Stimulated activated CD4-positive, alpha-beta T cell treated with anti-CD3 and anti-CD28 coated beads, Interleukin-4, amount 100 ng/mL, for 24 hours (primary cell): ENCODE measurements around the gene RGS16.

ENCODE experiments used
- DNase-seq: peaks from one replicate; pipeline ENCODE4 v3.0.0-alpha.2; 2020

Gene RGS16

GRCh38 chr1:182629080-182629479 is 24.9 kb upstream of the RGS16 start:
- DNase-seq = no peak

- no peak for DNase-seq
Observed at GRCh38 chr1:182628657-182629056, 24.5 kb upstream of the RGS16 start.

GRCh38 chr1:182627622-182628021 is 23.4 kb upstream of the RGS16 start:
- no peak for DNase-seq

- DNase-seq = no peak
Observed at GRCh38 chr1:182626527-182626926, 22.3 kb upstream of the RGS16 start.

GRCh38 chr1:182625719-182626504 is 21.7 kb upstream of the RGS16 start:
- DNase-seq = no peak

GRCh38 chr1:182625024-182625423 is 20.8 kb upstream of the RGS16 start:
- DNase-seq = no peak

- no peak for DNase-seq
Observed at GRCh38 chr1:182624577-182624976, 20.4 kb upstream of the RGS16 start.

- DNase-seq = no peak
Observed at GRCh38 chr1:182622901-182623528, 18.8 kb upstream of the RGS16 start.

- no peak for DNase-seq
Observed at GRCh38 chr1:182621906-182622305, 17.7 kb upstream of the RGS16 start.

- DNase-seq = no peak
Observed at GRCh38 chr1:182620924-182621585, 16.9 kb upstream of the RGS16 start.

- DNase-seq = no peak
Observed at GRCh38 chr1:182617734-182618351, 13.7 kb upstream of the RGS16 start.

- no peak for DNase-seq
Observed at GRCh38 chr1:182617014-182617429, 12.8 kb upstream of the RGS16 start.

- DNase-seq = peak; percentile 82
Observed at GRCh38 chr1:182616130-182617013, 12.2 kb upstream of the RGS16 start.

- DNase-seq = peak; percentile 41
Observed at GRCh38 chr1:182615468-182616129, 11.4 kb upstream of the RGS16 start.

GRCh38 chr1:182614796-182615454 is 10.7 kb upstream of the RGS16 start:
- peak; percentile 58 for DNase-seq

- DNase-seq = no peak
Observed at GRCh38 chr1:182611787-182612186, 7.6 kb upstream of the RGS16 start.

GRCh38 chr1:182611326-182611725 is 7.1 kb upstream of the RGS16 start:
- DNase-seq = no peak

GRCh38 chr1:182610606-182611194 is 6.5 kb upstream of the RGS16 start:
- DNase-seq = no peak

- DNase-seq = no peak
Observed at GRCh38 chr1:182608845-182609610, 4.8 kb upstream of the RGS16 start.

GRCh38 chr1:182608236-182608635 is 4.0 kb upstream of the RGS16 start:
- no peak for DNase-seq
